ENCODE measurements around the gene MTHFD2. TPM values are rescaled to one million over a fixed set of nuclear protein-coding genes. Genes with fewer than 3 reads are reported as not detected.

MTHFD2 gene
- polyA plus RNA-seq, 4 donors: 8.1 to 114 (median 11.0) TPM

Other genes with a start within 250 kb of the MTHFD2 start
- gene TET3, start 213.7 kb upstream of the MTHFD2 start, polyA plus RNA-seq: 10 to 100 TPM in 1 of 4 donors, 1 to 10 TPM in 3; 2.7 to 19.3 (median 6.2) TPM
- gene BOLA3, start 50.7 kb upstream of the MTHFD2 start, polyA plus RNA-seq: 10 to 100 TPM; 26.4 to 75.8 (median 60.0) TPM
- gene MOB1A, start 19.7 kb upstream of the MTHFD2 start, polyA plus RNA-seq: 10 to 100 TPM; 41.3 to 75.5 (median 47.0) TPM
- gene SLC4A5, start 144.8 kb downstream of the MTHFD2 start, polyA plus RNA-seq: 1 to 10 TPM in 1 of 4 donors, under 1 TPM in 2, not detected in 1; 0.43 to 2.0 (median 0.59) TPM
- gene DCTN1, start 181.7 kb downstream of the MTHFD2 start, polyA plus RNA-seq: 10 to 100 TPM; 72.7 to 92.8 (median 77.9) TPM
- 1 to 10 TPM in 2 of 4 donors, under 1 TPM in 2; 0.22 to 2.5 (median 1.1) TPM for gene C2orf81, start 223.0 kb downstream of the MTHFD2 start, polyA plus RNA-seq
- gene WDR54, start 223.1 kb downstream of the MTHFD2 start, polyA plus RNA-seq: 10 to 100 TPM in 1 of 4 donors, 1 to 10 TPM in 3; 1.6 to 11.2 (median 6.2) TPM
- gene RTKN, start 243.3 kb downstream of the MTHFD2 start, polyA plus RNA-seq: 10 to 100 TPM; 51.1 to 94.1 (median 69.7) TPM